HCT116 (cell line): ENCODE results near the gene ARID5B. TPM values are rescaled to one million over a fixed set of nuclear protein-coding genes. Genes with fewer than 3 reads are reported as not detected.

ENCODE experiments used
- ATAC-seq: fragments of 200-7000 bp; cut with Tn5 transposase; 2 replicates; pipeline ENCODE4 v1.9.1; 2020; ENCODE audit warnings: mild to moderate bottlenecking, moderate library complexity
- BruUV-seq: library from RNA; stranded (reverse); fragments of 400-500 nt; replicated peaks from 2 replicates; lab custom pipeline; 2021; lab: Mats Ljungman, UMichigan
- CTCF ChIA-PET: fragments of 300-600 bp; sonication (Branson Sonifier 250); formaldehyde crosslinking; loops from one replicate; lab custom pipeline; 2021; ENCODE audit warnings: antibody characterized with exemption; lab: Charles Lee
- POLR2A ChIA-PET: fragments of 300-600, 350-600 bp; sonication (Branson Sonifier 250); formaldehyde crosslinking; loops from one replicate; lab custom pipeline; 2021; ENCODE audit warnings: antibody characterized with exemption; lab: Charles Lee
- RAD21 ChIA-PET, 2 experiments: fragments of 300-600 bp; sonication (Branson Sonifier 250); formaldehyde crosslinking; loops; one replicate each; lab custom pipeline; 2023; ENCODE audit warnings: low total read pairs in 2 of 2; ENCODE audit not compliant: uncharacterized antibody in 2 of 2, unreplicated experiment in 2 of 2, low non-redundant PET in 1 of 2; lab: Charles Lee
- DNase-seq: peaks from one replicate; pipeline ENCODE4 v3.0.0-alpha.2; 2010; ENCODE audit warnings: low read depth, low spot score
- H2AFZ ChIP-seq: fragments of 200-600 bp; shearing (Covaris generic), sonication (generic); 2 replicates; pipeline ENCODE4 v1.6.1; 2017; ENCODE audit warnings: low read depth, mixed run types, mixed read lengths, antibody characterized with exemption, low read length; ENCODE audit not compliant: poor library complexity, severe bottlenecking
- H3K27ac ChIP-seq: 2 replicates; pipeline ENCODE4 v1.5.1; 2012; ENCODE audit warnings: low read depth, low read length
- H3K27me3 ChIP-seq: fragments of 200-600 bp; sonication (generic); 2 replicates; pipeline ENCODE4 v1.6.1; 2016; ENCODE audit warnings: mixed run types, low read length, mixed read lengths; ENCODE audit not compliant: insufficient read depth
- H3K36me3 ChIP-seq, 2 experiments: fragments of 200-500 bp in 1 of 2; fragments of 200-600 bp in 1 of 2; sonication (Bioruptor generic) in 1 of 2; sonication (generic) in 1 of 2; 2 replicates each; pipeline versions ENCODE4 v1.5.1 to v1.6.1; 2014 to 2016; ENCODE audit warnings: low read length in 2 of 2, inconsistent platforms in 1 of 2, mixed read lengths in 1 of 2, mixed run types in 1 of 2; ENCODE audit not compliant: insufficient read depth in 2 of 2, control insufficient read depth in 1 of 2
- H3K4me1 ChIP-seq, 2 experiments: fragments of 200-600 bp in 1 of 2; sonication (generic) in 1 of 2; 2 replicates each; pipeline versions ENCODE4 v1.5.1 to v1.6.1; 2012 to 2017; ENCODE audit warnings: low read length in 2 of 2, inconsistent platforms in 1 of 2, mild to moderate bottlenecking in 1 of 2, mixed read lengths in 1 of 2, mixed run types in 1 of 2, moderate library complexity in 1 of 2; ENCODE audit not compliant: insufficient read depth in 2 of 2, control insufficient read depth in 1 of 2
- H3K4me2 ChIP-seq: fragments of 200-600 bp; sonication (generic); 2 replicates; pipeline ENCODE4 v1.6.1; 2017; ENCODE audit warnings: mixed run types, low read length, mixed read lengths
- H3K4me3 ChIP-seq, 2 experiments: fragments of 200-600 bp in 1 of 2; sonication (generic) in 1 of 2; replicated peaks in 1 of 2; 2 replicates each; pipeline ENCODE4 v1.5.1; 2011 to 2016; ENCODE audit warnings: low read length in 2 of 2, control low read depth in 1 of 2, low read depth in 1 of 2, mild to moderate bottlenecking in 1 of 2, mixed read lengths in 1 of 2, mixed run types in 1 of 2
- H3K79me2 ChIP-seq: fragments of 200-600 bp; sonication (generic); 2 replicates; pipeline ENCODE4 v1.6.1; 2017; ENCODE audit warnings: mild to moderate bottlenecking, mixed run types, low read length, moderate library complexity, mixed read lengths; ENCODE audit not compliant: insufficient read depth
- H3K9ac ChIP-seq: fragments of 200-600 bp; sonication (generic); 2 replicates; pipeline ENCODE4 v1.6.1; 2016; ENCODE audit warnings: low read length, mixed read lengths
- H3K9me2 ChIP-seq: fragments of 200-600 bp; sonication (generic), shearing (Covaris generic); 2 replicates; pipeline ENCODE4 v1.6.1; 2017; ENCODE audit warnings: mixed run types, mild to moderate bottlenecking, moderate library complexity; ENCODE audit not compliant: insufficient read depth
- H3K9me3 ChIP-seq, 2 experiments: fragments of 200-500 bp in 1 of 2; fragments of 200-600 bp in 1 of 2; sonication (Bioruptor generic) in 1 of 2; sonication (generic) in 1 of 2; 2 replicates each; pipeline ENCODE4 v1.6.1; 2014 to 2017; ENCODE audit warnings: low read length in 2 of 2, mixed read lengths in 2 of 2, inconsistent platforms in 1 of 2, low read depth in 1 of 2, mild to moderate bottlenecking in 1 of 2, mixed run types in 1 of 2, moderate library complexity in 1 of 2; ENCODE audit not compliant: control insufficient read depth in 1 of 2, insufficient read depth in 1 of 2
- H4K20me1 ChIP-seq: fragments of 200-600 bp; sonication (generic), shearing (Covaris generic); 2 replicates; pipeline ENCODE4 v1.6.1; 2017; ENCODE audit warnings: mixed run types, mild to moderate bottlenecking, moderate library complexity; ENCODE audit not compliant: insufficient read depth
- CBX3 ChIP-seq: IDR thresholded peaks from 2 replicates; pipeline ENCODE4 v1.6.1; 2012; ENCODE audit warnings: low read depth
- ELF1 ChIP-seq: IDR thresholded peaks from 2 replicates; pipeline ENCODE4 v1.6.1; 2012; ENCODE audit warnings: low read depth, borderline replicate concordance
- EZH2 ChIP-seq: fragments of 200-600 bp; sonication (generic); IDR thresholded peaks from 2 replicates; pipeline ENCODE4 v1.6.1; 2017; ENCODE audit warnings: antibody characterized with exemption, mixed run types
- FOSL1 ChIP-seq: IDR thresholded peaks from 2 replicates; pipeline ENCODE4 v1.6.1; 2012; ENCODE audit warnings: low read depth
- JUND ChIP-seq: IDR thresholded peaks from 2 replicates; pipeline ENCODE4 v1.6.1; 2012
- SP1 ChIP-seq: IDR thresholded peaks from 2 replicates; pipeline ENCODE4 v1.6.1; 2012; ENCODE audit warnings: low read depth
- intact Hi-C: fragments of 100-400 bp; cut with micrococcal nuclease; formaldehyde crosslinking; loops from 2 replicates; pipeline ENCODE4 v1.10.0; 2022
- total RNA-seq: library from RNA; stranded (reverse); gene quantifications from one replicate; pipeline ENCODE4 v1.2.1, GENCODE V29; 2021; ENCODE audit not compliant: unreplicated experiment
- TF ChIP-seq, protein P1 (sequence below): IDR thresholded peaks from 2 replicates; pipeline ENCODE4 v1.6.1; 2012
- TF ChIP-seq, protein P2 (sequence below): IDR thresholded peaks from 2 replicates; pipeline ENCODE4 v1.6.1; 2012; ENCODE audit warnings: low read depth

ARID5B gene
- total RNA-seq, 1 experiment from 2014 or later = 4.7 TPM

DNA sequence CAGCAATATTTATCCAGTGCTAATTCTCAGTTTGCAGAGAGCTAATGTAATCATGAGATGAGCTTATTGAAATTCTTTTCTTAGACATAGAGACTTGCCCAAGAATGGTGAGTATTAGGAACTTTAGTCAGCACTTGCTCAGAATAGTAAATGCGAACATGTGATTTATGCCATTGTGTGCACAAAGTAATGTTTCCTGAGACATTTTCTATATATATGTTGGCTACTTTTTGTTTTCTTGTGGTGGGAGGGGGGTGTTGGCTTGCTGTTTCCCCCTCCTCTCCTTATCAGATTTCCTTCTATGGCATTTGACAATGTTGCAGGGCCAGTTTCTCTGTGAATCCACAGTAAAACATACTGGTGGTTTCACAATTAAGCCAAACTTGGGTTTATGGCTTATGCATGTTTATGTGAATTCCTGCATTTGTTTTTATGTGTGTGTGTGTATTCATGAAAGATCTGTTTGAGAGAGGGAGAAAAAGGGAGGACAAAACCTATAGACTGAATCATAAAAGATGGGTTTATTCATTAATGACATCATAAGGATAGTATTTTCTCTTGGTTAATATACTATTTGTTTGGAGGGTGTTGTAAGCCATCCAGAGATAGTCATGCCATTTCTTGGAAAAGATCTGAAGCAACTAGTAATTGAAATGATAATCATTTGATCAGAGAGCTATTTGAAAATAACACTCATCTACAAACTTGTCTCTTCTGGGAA is 36.3 kb downstream of the ARID5B start:
- DNase-seq (no peak), ATAC-seq (no peak)
- intact Hi-C loops = no loop called here
- Histone ChIP-seq H3K9ac (no peak overlapping the region), H2AFZ (no peak overlapping the region), H3K9me3 (no peaks in the 10 kb centered on the region; a peak in 1 of 4 replicates), H4K20me1 (no peaks in the 10 kb centered on the region), H3K9me2 (no peaks in the 10 kb centered on the region), H3K79me2 (no peaks in the 10 kb centered on the region), H3K36me3 (no peaks in the 10 kb centered on the region; a peak in 1 of 4 replicates), H3K4me2 (no peak overlapping the region), H3K4me3 (no peak overlapping the region), H3K27ac (no peak overlapping the region), H3K4me1 (peaks cover 11 to 31% of the 10 kb centered on the region in 2 experiments), H3K27me3 (no peaks in the 10 kb centered on the region)
- no TSS peak for BruUV-seq
- RAD21 ChIA-PET = no interaction called here
- TF ChIP-seq SP1 (no peak), ELF1 (no peak), JUND (no peak), CBX3 (no peak), EZH2 (no peak), FOSL1 (no peak)
- TF ChIP-seq, protein P1, sequence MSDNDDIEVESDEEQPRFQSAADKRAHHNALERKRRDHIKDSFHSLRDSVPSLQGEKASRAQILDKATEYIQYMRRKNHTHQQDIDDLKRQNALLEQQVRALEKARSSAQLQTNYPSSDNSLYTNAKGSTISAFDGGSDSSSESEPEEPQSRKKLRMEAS = no peak
- TF ChIP-seq, protein P2, sequence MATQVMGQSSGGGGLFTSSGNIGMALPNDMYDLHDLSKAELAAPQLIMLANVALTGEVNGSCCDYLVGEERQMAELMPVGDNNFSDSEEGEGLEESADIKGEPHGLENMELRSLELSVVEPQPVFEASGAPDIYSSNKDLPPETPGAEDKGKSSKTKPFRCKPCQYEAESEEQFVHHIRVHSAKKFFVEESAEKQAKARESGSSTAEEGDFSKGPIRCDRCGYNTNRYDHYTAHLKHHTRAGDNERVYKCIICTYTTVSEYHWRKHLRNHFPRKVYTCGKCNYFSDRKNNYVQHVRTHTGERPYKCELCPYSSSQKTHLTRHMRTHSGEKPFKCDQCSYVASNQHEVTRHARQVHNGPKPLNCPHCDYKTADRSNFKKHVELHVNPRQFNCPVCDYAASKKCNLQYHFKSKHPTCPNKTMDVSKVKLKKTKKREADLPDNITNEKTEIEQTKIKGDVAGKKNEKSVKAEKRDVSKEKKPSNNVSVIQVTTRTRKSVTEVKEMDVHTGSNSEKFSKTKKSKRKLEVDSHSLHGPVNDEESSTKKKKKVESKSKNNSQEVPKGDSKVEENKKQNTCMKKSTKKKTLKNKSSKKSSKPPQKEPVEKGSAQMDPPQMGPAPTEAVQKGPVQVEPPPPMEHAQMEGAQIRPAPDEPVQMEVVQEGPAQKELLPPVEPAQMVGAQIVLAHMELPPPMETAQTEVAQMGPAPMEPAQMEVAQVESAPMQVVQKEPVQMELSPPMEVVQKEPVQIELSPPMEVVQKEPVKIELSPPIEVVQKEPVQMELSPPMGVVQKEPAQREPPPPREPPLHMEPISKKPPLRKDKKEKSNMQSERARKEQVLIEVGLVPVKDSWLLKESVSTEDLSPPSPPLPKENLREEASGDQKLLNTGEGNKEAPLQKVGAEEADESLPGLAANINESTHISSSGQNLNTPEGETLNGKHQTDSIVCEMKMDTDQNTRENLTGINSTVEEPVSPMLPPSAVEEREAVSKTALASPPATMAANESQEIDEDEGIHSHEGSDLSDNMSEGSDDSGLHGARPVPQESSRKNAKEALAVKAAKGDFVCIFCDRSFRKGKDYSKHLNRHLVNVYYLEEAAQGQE = no peak
- CTCF ChIA-PET = interaction anchor here (1.0 to 1.1 kb wide), 2 partner anchors 41 to 1121 kb away, joined by 3 read pairs; no protein-coding TSS in a partner anchor
- POLR2A ChIA-PET = no interaction called here
